CD4-positive, alpha-beta T cell treated with Interferon gamma for 1 hour (primary cell): ENCODE measurements around the gene APCDD1.
"Not testable (repeated sequence)": the region's sequence is repeated elsewhere in the genome, so short reads cannot be mapped to it uniquely, and the experiment has no call there.

Source experiments
- DNase-seq: peaks from one replicate; pipeline ENCODE4 v3.0.0-alpha.2; 2020

Gene APCDD1

DNA sequence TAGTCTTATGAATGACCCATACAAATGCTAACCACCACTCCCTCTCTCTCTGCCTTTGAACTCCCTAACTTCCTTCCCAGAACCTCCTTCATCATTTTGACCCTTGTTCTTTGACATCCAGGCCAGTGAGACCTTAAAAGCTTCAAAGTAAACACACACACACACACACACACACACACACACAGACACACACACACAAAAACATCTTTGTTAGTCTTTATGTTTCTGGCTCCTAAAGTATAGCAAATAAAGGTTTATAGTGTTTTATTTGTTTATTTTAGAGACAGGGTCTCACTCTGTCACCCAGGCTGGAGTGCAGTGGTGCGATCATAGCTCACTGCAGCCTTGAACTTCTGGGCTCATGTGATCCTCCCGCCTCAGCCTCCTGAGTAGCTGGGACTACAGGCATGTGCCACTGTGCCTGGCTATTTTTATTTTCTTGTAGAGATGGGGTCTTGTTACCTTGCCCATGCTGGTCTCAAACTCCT lies 9.8 kb downstream of the APCDD1 start:
- not testable (repeated sequence) for DNase-seq

DNA sequence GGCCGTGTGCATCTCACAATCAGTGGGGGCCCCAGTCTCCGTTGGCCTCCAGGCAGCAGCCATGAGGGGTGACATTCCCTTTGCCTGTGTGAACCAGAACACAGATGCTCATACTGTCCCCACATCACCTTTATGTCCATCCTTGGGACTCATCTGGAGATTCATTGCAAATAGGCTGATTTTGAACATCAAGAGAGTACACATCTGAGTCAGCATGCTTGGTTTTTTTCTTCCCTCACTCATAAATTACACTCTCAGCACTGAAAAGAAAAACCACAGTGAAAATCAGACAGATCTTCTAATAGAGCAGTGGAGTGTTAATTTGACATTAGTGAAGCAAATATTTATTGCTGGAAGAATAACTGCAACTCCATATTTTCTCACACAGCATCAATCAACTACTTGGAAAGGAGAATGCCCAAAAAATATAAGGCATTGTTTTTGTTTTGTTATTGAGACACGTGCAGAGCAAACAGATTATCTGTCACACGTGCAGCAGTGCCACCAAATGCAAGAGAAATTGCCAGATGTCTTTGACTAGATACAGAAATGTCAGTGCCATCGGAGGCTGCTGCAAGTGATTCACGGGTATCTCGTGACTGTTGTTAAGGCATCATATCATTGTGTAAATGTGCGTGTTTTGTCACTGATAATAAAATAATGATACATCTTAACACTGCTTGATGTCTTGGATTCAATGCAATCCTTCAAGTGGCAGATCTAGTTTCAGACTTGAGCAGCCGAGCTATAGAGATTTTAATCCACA lies 10.9 kb downstream of the APCDD1 start:
- no peak for DNase-seq

DNA sequence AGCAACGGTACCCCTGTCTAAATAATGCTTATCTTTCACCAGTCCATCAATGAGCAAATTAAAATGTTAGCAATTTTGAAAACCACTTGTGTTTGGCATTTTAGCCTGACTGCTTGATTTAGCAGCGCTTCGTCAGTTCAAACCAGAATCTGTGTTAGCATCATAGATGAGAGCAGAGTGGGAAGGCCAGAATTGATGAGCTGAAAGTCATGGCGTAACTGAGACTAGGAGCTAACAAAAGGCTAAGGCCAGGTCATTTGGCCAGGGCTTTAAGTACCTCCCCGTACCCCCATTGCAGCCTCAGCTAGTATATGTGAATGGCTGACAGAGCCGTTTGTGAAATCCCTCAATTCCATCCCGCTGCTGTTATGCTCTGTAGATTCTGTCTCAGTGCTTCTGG lies 16.0 kb downstream of the APCDD1 start:
- no peak for DNase-seq

DNA sequence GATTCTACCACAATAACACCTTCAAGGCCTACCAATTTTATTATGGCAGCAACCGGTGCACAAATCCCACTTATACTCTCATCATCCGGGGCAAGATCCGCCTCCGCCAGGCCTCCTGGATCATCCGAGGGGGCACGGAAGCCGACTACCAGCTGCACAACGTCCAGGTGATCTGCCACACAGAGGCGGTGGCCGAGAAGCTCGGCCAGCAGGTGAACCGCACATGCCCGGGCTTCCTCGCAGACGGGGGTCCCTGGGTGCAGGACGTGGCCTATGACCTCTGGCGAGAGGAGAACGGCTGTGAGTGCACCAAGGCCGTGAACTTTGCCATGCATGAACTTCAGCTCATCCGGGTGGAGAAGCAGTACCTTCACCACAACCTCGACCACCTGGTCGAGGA lies 17.1 kb downstream of the APCDD1 start:
- no peak for DNase-seq

DNA sequence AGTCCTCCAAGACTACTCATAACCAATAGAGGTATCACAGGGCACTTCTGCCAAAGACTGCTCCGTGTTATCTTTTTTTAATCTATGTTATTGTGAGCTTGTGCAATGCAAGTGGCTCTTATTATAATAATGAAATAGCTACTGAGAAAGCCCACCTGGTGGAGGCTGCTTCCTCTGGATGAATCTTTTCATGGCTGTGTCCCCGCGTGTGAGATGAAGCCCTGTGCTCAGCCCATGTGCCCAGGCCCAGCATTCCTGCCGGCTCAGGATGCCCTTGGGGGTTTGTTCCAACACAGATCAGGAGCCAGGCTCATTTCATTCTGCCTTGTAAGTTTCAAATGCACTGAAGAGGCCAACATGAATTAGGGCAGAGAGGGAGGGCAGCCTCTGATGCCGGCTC lies 18.7 kb downstream of the APCDD1 start:
- no peak for DNase-seq

DNA sequence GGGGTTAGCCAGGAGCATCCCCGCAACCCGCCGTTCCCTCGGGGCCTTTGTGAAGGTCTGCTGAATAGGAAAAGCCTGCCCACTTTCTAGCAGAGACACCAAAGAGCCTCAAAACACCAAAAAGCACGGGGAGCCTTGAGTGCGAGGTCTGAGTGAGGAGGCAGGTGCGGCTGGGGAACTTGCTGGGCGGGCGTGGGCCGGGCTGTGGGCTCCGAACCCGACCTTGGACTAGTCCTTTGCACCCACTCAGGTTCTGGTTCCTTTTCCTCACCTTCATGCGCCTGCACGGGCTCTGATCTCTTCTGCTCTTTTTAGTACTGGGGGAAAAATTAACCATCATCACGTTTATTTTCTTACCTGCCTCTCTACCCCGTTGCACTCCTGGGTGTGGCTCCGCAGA lies 19.9 kb downstream of the APCDD1 start:
- DNase-seq: no peak

DNA sequence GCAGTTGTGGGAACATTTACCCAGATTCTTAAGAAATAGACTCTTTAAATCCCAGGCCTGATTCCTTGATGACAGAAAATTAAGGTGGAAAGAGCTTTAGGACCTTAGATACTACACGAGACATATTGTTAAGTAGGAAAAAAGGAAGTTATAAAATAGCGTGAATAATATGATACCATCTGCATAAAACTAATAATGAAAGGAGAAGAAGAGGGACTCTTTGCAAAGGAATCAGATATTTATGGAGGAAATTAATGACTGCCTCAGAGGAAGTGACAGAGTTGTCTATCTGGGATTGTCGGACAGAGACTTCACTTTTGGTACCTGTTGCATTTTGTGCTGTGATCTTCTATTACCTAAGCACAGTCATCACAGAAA lies 20.8 kb downstream of the APCDD1 start:
- DNase-seq: no peak

DNA sequence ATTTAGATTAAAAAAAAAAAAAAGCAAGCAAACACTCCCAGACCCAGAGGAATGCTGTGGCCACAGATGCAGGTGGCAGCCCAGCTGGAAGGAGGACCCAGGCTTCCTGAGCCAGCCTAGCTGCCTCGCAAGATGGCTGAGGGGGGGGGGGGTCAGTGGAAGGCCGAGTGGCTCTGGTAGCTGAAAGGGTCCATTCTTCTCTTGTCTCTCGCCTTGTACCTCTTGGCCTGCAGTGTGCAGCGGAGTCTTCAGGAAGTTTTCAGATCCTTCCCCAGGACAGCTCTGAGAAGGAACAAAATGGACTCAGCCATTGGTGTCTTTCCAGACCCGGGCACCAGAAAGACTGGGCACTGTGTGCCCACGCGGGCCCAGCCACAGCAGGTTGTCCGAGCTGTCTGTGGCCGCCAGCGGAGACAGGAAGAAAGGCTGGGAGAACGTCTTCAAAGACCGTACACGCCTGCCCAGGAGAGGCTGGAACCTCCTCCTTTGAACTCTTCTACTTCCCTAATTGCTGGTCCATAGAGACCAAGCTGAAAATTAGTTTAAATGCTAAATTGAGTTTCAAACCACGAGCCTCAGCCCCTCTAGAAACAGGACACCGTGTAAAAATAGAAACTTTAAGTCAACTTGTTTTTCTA lies 21.3 kb downstream of the APCDD1 start:
- DNase-seq: no peak

DNA sequence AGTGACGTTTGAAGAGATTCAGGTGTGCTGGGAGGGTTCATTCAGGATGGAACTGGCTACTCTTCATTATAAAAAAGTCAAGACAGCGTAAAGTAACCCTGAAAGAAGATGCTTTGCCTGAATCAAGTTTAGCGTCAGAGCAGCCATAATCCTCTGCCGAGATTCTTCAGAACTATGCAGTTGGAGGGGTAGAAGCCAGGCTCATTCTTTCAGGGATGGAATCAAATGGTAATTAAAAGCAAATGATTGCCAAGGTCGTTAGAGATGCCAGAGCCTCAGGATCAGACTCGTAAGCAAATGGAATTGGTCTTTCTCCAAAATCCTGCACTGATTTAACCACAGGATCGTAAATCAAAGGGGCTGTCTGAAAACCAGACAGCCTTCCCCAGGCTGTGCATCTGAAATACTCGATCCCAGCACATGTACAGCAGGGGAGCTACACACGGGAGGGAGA lies 21.9 kb downstream of the APCDD1 start:
- no peak for DNase-seq

DNA sequence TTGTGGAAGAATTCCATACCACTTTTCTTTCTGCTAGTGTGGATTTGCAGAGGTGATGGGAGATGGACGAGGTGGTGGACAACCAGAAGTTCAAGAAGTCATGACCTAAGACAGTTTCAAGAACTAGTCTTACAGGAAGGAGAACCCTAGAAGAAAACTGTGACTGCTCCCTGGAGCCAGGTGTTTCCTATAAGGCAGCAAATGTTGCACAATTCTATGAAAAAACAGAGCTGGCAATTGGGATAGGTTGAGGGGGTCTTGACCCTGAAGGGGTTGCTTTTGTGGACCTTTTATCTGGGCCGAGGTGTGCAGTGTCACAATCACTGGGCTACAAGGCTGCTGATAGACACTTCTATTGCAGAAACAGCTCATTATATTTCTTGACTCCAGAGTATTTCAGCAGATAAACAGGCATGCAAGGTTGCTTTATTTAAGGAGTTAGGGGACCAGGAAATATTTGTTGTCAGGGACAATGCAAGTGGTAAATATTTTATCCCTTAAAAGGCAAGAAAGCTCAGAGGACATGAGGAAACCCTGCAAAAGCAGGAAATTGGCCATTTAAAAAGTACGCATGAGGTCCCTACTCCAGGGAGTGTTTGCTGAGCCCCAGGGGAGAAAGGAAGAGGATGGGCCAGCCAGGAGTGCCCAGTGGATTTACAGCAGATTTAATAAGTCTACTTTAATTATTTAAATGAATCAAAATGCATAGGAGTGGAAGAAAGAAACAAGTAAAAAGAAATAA lies 22.9 kb downstream of the APCDD1 start:
- DNase-seq: no peak

DNA sequence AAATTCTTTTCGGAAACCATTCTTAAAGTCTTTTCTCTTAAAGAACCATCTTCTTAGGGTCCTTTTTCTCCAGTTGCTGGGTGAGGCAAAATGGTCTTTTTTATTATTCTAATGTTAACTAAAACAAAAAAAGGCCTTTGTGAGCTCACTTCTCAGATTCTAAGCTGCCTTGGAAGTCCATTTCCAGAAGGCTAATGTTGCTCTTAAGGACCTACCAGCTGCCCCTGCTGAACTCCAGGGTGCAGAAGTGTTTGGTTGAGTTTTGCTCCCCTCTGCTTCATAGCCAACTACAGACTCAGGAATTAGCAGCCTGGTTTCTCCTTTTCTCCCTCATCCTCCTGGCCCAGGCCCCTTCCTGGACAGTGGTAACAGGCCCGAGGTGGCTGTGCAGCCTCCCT lies 23.4 kb downstream of the APCDD1 start:
- DNase-seq: no peak

DNA sequence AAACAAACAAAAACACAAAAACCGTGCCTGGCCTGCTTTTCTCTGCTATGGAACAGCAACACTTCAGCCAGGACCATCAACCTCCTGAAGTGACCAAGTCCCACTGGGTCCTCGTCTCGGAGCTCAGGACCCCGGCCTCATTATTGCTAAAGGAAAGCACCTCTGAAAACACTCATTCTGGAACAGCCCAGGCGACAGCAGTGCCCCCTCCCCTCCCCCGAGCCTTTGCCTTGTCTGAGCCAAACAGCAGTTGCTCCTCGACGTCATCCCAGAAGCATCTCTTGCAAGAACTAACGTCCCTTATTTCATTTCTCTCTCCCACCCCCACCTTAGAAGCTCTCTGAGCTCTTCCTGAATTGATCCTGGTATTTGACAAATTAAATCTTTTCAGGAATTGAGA lies 27.4 kb downstream of the APCDD1 start:
- no peak for DNase-seq

DNA sequence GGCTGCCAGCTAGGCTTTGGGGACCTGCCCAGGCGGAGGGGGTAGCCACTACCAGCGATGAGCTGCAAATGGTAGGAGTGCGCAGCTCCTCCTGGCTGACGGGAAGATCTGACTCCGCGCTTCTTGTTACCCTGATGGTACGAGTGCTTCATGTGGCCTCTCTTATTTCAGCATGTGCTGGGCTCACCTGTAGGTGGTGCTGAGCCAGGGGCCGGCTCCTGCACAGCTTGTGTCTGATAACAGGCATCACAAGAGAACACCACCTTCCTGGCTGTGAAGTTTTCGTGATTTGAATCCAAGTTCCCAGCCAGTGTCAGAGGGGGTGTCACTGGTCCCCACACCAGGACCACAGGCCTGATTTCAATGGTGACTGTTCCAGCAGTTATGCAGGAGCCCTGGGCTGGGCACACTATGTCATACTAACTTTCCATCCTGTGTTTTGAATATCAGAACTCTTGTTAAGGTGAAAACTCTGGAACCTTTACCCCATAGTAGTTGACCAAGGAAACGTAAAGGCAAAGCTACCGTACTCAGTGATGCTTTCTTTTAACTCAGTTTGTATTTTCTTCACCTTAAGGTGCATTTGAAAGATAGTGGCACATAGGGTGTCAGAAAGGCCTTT lies 28.0 kb downstream of the APCDD1 start:
- no peak for DNase-seq

DNA sequence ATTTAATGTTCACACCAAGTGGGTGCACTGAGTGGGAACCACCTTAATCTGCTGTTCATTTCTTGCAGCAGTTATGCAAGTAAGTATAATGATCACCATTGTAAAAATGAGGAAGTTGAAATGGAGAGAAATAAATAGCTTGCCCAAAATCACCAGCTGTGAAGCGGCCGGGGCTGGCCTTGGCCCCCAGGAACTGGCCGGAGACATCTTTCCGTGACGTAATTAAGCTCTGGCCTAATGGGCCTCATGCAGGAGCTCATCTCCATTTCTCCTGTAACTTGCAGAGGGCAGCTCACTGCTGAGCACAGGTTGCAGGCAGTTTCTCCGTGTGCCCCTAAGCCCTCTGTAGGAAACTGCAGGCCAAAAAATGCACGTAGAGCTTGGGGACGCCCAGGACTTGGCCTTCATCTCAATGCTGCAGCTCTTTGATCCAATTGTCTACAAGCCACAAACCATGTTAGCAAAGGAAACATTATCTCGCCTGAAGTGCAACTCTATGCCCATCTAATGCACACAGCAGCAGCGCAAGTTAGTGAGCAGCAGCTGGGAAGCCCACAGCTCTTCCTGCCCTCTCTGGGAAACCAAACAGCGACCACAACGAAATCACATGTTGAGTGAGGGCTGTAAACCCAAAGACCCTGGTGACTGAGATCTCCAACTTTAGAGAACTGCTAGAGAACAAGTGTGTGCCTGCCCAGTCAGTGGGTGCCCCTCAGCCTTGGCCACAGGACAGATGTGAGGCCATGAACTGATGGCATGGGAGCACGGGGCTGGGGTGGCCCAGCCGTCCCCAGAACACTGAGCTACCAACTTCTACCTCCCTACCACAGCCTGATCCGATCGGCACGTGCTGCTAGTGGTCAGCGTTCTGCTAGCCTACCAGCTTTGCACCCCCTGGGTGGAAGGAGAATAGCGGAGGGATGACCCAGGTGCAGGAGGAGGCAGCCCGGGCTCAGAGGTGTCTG lies 28.8 kb downstream of the APCDD1 start:
- peak; percentile 16 for DNase-seq

DNA sequence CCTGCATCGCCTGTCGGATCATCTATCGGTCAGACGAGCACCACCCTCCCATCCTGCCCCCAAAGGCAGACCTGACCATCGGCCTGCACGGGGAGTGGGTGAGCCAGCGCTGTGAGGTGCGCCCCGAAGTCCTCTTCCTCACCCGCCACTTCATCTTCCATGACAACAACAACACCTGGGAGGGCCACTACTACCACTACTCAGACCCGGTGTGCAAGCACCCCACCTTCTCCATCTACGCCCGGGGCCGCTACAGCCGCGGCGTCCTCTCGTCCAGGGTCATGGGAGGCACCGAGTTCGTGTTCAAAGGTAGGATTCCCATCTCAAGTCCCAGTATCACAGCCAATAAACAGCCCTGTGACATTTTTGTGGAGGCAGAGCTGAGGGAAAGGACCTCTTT lies 31.0 kb downstream of the APCDD1 start:
- no peak for DNase-seq

DNA sequence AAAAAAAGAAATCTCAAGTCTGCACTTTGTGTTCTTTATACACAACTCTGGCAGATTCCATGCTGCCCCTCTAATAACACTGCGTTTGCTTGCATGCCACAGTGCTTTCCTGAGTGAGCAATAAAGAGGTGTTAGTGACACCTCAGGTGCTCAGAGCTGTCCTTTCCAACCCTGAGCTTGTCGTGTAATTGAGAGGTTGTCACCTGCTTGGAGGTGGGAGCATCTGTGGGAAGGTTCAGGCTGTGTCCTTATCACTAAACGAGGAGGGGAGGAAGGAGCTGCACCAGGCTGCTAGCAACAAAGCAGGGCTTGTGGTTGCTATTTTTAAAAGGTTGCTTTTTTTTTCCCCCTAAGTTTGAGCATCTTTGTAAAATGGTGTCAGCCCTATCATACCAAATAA lies 31.9 kb downstream of the APCDD1 start:
- no peak for DNase-seq

DNA sequence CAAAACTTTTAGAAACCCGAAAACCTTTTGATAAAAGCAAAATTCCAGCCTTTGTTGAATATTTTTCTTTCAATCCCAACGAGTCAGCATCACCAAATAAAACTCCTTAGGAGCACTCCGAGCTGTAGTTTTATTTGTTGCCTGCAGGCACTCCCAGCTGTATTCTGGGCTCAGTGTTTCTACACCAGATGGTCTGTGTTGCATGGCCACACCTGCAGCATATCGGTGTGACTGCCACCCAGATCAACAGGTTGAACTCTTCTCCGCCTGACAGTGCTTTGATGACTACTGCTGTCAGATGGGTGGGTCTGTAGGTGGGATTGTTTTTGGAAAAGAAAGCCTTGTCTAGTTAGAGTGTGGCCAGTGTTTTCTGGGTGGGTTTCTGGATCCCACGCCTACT lies 32.7 kb downstream of the APCDD1 start:
- no peak for DNase-seq

DNA sequence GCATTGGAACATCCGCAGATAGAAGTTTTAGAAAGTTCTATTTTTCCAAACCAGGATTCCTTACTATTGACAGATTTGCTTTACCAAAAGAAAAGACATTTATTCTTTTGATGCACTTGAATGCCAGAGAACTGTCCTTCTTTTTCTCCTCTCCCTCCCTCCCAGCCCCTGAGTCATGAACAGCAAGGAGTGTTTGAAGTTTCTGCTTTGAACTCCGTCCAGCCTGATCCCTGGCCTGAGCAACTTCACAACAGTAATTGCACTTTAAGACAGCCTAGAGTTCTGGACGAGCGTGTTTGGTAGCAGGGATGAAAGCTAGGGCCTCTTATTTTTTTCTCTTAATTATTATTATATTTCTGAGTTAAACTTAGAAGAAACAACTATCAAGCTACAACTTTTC lies 33.6 kb downstream of the APCDD1 start:
- no peak for DNase-seq

DNA sequence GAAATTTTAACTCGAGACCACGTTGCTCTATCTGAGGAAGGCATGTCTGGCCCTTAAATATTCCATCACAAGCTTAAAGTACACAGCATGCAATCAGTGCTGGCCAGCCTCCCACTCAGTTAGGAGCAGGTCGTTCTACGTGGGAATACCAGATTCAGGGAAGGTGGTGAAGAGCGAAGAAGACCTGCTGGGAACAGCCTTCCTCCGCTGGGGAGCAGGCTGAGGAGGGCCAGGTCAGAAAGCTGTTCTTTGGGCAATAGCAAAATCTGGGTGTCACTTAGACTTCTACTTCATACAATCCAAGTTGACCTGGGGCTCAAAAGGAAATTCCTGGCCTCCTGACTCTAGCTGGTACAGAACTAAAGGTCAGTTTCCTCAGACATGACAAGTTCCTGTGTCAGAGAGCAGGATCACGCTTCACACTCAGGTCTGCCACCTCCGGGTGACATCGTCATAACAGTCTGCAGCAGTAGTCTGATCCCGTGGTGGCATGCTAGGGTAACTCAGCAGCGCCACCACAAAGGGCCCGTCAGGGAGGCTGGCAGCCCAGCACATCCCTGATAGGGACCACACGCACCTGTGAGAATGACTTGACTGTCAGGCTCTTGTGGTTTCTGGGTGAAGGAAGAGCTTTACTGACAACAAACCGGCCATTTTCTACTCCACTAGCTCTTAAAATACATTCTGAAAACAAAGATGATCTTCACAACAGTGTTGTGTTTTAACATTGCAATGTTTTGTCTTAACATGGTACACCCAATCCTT lies 36.1 kb downstream of the APCDD1 start:
- DNase-seq: peak; percentile 72

DNA sequence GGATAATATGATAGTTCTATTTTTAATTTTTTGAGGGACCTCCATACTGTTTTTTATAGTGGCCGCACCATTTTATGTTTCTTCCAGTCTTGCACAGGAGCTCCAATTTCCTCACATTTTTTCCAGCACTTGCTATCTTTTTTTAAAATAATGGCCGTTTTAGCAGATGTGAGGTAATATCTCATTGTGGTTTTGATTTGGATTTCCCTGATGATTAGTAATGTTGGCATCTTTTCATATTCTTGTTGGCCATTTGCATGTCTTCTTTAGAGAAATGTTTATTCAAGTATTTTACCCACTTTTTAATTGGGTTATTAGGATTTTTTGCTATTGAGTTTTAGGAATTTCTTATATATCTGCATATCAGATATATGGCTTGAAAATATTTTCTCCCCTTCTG lies 41.5 kb downstream of the APCDD1 start:
- DNase-seq: no peak

DNA sequence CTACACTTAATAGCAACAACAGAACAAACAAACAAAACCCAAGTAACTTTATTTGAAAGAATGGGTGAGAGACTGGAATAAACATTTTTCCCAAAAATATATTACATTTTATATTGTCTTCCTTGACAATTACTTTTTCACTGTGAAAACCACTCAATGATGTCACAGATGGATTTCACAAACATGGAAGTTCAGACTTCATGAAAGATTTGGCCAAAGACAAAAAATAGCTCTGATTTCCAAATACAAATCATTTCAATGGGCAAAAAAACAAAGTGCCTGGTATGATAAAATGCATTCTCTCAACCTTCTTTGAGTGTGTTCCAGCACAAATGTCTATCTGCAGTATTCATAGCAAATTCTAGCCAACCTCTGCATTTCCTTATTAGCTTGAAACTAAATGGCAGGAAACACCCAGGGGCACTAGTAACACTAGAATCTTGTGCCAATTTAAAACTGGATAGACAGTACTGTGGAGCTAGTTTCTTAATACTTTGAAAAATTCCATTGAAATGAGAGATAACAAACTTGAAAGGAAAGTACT lies 42.8 kb downstream of the APCDD1 start:
- no peak for DNase-seq
